Heart left ventricle (tissue), 13 donors: ENCODE measurements around the gene FXYD2.

Experiments used
- CTCF ChIP-seq, 12 donors: fragments of 200-600 bp; sonication (generic) in 4 of 12; IDR thresholded peaks; one replicate each; pipeline versions ENCODE4 v1.5.0 to v1.8.0; 2018 to 2022; ENCODE audit warnings: antibody characterized with exemption in 12 of 12, mild to moderate bottlenecking in 5 of 12
- POLR2A ChIP-seq, 2 donors: fragments of 450-650 bp; IDR thresholded peaks; one replicate each; pipeline ENCODE4 v1.6.1; 2017; ENCODE audit warnings: antibody characterized with exemption in 2 of 2, mild to moderate bottlenecking in 2 of 2, moderate library complexity in 2 of 2
- donor health status: ischemic (EF 13 %, LVEDD 7.1; RV severe dilation, severe dysfunction).
- donor health status: DM: no; HTN: yes; CAD: no.
- donor health status: DM: no; HTN: no; CAD: no.
- donor health status: ischemic (EF 25% LVEDD 6.9; RV normal size, moderate dysfunction).
- donor health status: ischemic (EF 25% LVEDD 5.7; RV mildly dilated, moderate dysfunction).
- donor health status: ischemic (EF 35%, LVEDD 5.7; RV mildly dilated, moderate dysfunction).
- donor health status: nonischemic (EF 11% LVEDD 7.7; RV severe dilation, severe dysfunction).
- donor health status: DM: yes; HTN: yes; CAD: no.
- donor health status: PGD.
- donor health status: ischemic (EF 29% LVEDD 5.4; RV normal size, mild dysfunction).
- donor health status: nonischemic (EF 23%, LVEDD 6.1; RV moderate dilation, normal function).

- TF ChIP-seq CTCF (IDR thresholded peaks at IDR 0.05) (no peak), POLR2A (IDR thresholded peaks at IDR 0.05) (no peak)
These were observed 561 bp downstream of the FXYD2 start for GRCh38 chr11:117823946-117824420.
